ENCODE results near the gene HIPK2.

HIPK2 gene

DNA sequence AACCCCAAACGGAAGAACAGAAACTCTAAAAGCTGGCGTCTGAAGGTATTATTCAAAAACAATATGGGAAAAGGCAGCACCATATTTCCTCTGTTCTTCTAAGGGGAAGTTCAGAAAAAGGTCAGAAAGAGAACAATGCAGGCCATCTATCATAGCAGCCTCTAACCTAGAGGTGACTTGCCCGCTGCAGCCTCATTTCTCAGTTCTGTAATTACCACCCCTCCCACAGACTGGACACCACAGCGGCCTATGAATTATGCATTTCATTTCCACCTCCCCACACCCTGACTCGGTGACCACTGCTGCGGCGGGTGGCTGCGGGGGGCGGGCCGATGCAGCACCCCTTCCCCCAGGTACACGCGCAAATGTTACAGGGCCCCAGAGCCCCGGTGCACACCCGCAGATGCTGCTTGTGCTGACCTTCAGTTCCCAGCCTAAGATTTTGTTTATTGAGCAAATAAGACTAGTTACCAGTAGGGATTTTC is 128.8 kb downstream of the HIPK2 start (continued):
- TF ChIP-seq, protein P1, sequence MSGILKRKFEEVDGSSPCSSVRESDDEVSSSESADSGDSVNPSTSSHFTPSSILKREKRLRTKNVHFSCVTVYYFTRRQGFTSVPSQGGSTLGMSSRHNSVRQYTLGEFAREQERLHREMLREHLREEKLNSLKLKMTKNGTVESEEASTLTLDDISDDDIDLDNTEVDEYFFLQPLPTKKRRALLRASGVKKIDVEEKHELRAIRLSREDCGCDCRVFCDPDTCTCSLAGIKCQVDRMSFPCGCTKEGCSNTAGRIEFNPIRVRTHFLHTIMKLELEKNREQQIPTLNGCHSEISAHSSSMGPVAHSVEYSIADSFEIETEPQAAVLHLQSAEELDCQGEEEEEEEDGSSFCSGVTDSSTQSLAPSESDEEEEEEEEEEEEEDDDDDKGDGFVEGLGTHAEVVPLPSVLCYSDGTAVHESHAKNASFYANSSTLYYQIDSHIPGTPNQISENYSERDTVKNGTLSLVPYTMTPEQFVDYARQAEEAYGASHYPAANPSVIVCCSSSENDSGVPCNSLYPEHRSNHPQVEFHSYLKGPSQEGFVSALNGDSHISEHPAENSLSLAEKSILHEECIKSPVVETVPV (CRISPR knock-in tag; IDR thresholded peaks at IDR 0.05) = no peak
- TF ChIP-seq ZNF565 (CRISPR knock-in tag; conservative IDR thresholded peaks at IDR 0.05; ENCODE audit: low read depth) = no peak

DNA sequence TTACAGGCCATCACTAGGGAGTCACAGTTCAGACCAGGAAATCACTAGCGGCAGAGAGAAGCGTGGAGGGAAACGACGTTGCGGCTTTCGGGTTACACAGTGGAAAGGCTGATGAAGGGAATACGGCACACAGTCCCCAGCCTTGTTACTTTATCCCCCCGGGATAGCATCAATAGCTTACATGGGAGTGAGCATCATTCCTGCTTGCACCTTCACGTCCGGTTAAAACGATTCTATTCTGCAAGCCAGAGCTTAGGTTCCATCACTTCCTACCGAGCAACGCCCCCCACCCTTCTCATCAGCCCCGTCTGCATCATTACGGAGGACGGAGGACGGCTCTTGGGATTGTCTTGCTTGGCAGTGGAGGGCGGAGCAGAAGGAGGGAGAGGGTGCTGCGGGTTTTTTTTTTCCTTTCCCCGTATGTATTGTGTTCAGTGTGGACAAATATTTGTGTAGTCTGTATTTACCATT is 129.4 kb downstream of the HIPK2 start:
- TF ChIP-seq SNAI2 (CRISPR knock-in tag; IDR thresholded peaks at IDR 0.05) (no peak), ARNTL (CRISPR knock-in tag; IDR thresholded peaks at IDR 0.05; ENCODE audit: borderline replicate concordance, low read depth) (no peak), ZNF8 (CRISPR knock-in tag; IDR thresholded peaks at IDR 0.05) (no peak), ZFP30 (CRISPR knock-in tag; IDR thresholded peaks at IDR 0.05) (no peak), CSDC2 (CRISPR knock-in tag; IDR thresholded peaks at IDR 0.05) (no peak), ZNF565 (CRISPR knock-in tag; conservative IDR thresholded peaks at IDR 0.05; ENCODE audit: low read depth) (no peak), TOX (CRISPR knock-in tag; IDR thresholded peaks at IDR 0.05; ENCODE audit: borderline replicate concordance) (no peak)
- TF ChIP-seq, protein P2, sequence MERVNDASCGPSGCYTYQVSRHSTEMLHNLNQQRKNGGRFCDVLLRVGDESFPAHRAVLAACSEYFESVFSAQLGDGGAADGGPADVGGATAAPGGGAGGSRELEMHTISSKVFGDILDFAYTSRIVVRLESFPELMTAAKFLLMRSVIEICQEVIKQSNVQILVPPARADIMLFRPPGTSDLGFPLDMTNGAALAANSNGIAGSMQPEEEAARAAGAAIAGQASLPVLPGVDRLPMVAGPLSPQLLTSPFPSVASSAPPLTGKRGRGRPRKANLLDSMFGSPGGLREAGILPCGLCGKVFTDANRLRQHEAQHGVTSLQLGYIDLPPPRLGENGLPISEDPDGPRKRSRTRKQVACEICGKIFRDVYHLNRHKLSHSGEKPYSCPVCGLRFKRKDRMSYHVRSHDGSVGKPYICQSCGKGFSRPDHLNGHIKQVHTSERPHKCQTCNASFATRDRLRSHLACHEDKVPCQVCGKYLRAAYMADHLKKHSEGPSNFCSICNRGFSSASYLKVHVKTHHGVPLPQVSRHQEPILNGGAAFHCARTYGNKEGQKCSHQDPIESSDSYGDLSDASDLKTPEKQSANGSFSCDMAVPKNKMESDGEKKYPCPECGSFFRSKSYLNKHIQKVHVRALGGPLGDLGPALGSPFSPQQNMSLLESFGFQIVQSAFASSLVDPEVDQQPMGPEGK (CRISPR knock-in tag; IDR thresholded peaks at IDR 0.05; ENCODE audit: borderline replicate concordance) = no peak
- ATAC-seq = no peak

DNA sequence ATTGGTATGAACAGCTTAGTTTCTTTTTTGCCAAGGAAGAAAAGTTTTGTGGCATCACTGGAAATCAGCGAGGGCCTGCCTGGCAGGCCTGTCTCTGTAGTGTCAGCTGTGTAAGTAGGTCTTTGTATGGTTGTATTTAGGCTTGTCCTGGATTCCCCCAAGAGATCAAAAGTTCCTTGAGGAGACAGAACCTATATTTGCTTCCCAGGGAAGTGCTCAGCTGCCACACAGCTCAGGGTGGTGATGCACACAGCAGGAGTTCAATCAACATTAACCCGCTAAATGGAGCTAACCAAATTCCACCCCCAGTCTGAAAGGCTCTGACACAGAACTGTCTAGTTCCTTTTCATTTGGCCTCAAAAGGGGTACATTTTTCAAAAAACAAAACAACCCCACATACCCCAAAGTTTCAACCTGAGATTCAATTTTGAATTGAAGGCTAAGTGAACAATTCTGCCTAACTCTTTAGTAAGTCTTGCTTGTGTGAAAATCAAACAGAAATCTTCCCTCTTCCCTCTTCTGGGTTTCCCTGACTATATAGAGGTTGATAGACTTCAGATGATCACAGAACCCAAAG is 129.9 kb downstream of the HIPK2 start:
- no peak for TF ChIP-seq ZC3H10 (CRISPR knock-in tag; IDR thresholded peaks at IDR 0.05)
- TF ChIP-seq, protein P1 (CRISPR knock-in tag; IDR thresholded peaks at IDR 0.05) = no peak
- TF ChIP-seq ESRRG (CRISPR knock-in tag; IDR thresholded peaks at IDR 0.05) = no peak
- no peak for TF ChIP-seq ZNF8 (CRISPR knock-in tag; IDR thresholded peaks at IDR 0.05)
- no peak for TF ChIP-seq ZFP3 (CRISPR knock-in tag; IDR thresholded peaks at IDR 0.05)
- no peak for TF ChIP-seq OSR1 (CRISPR knock-in tag; IDR thresholded peaks at IDR 0.05)
- no peak for ATAC-seq

DNA sequence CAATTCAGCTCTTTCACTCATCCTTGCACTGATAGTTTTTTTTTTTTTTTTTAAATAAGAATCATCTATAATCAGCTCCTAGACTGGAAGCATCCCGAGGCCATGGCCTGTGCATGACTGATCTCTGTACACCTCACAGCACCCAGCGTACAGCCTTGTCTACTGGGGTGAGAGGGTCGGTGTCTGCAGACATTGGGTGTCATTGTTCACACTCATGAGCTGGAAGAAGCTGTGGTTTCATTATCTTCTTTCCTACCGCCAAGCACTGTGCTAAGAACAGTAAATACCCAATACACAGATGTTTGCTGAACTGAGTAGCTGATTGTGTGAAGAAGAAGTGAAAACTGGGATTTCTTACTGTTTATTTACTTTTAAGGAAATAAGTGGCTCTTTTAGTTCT is 130.7 kb downstream of the HIPK2 start:
- TF ChIP-seq ESRRG (CRISPR knock-in tag; IDR thresholded peaks at IDR 0.05) = no peak
- TF ChIP-seq PPARA (CRISPR knock-in tag; IDR thresholded peaks at IDR 0.05; ENCODE audit: borderline replicate concordance) = no peak
- TF ChIP-seq ZFP3 (CRISPR knock-in tag; IDR thresholded peaks at IDR 0.05) = no peak
- TF ChIP-seq, protein P1 (CRISPR knock-in tag; IDR thresholded peaks at IDR 0.05) = no peak
- TF ChIP-seq, protein P3, sequence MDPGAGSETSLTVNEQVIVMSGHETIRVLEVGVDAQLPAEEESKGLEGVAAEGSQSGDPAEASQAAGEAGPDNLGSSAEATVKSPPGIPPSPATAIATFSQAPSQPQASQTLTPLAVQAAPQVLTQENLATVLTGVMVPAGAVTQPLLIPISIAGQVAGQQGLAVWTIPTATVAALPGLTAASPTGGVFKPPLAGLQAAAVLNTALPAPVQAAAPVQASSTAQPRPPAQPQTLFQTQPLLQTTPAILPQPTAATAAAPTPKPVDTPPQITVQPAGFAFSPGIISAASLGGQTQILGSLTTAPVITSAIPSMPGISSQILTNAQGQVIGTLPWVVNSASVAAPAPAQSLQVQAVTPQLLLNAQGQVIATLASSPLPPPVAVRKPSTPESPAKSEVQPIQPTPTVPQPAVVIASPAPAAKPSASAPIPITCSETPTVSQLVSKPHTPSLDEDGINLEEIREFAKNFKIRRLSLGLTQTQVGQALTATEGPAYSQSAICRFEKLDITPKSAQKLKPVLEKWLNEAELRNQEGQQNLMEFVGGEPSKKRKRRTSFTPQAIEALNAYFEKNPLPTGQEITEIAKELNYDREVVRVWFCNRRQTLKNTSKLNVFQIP (CRISPR knock-in tag; IDR thresholded peaks at IDR 0.05; ENCODE audit: borderline replicate concordance, low read depth) = no peak
- TF ChIP-seq, protein P2 (CRISPR knock-in tag; IDR thresholded peaks at IDR 0.05; ENCODE audit: borderline replicate concordance) = no peak
- TF ChIP-seq OSR1 (CRISPR knock-in tag; IDR thresholded peaks at IDR 0.05) = no peak
- no peak for TF ChIP-seq TCF4 (CRISPR knock-in tag; IDR thresholded peaks at IDR 0.05; ENCODE audit: borderline replicate concordance)
- no peak for TF ChIP-seq ZNF70 (CRISPR knock-in tag; IDR thresholded peaks at IDR 0.05)
- TF ChIP-seq ZFP30 (CRISPR knock-in tag; IDR thresholded peaks at IDR 0.05) = no peak
- TF ChIP-seq ZNF565 (CRISPR knock-in tag; conservative IDR thresholded peaks at IDR 0.05; ENCODE audit: low read depth) = no peak
- no peak for ATAC-seq
